ENCODE results near the gene NRBF2.

The NRBF2 gene

DNA sequence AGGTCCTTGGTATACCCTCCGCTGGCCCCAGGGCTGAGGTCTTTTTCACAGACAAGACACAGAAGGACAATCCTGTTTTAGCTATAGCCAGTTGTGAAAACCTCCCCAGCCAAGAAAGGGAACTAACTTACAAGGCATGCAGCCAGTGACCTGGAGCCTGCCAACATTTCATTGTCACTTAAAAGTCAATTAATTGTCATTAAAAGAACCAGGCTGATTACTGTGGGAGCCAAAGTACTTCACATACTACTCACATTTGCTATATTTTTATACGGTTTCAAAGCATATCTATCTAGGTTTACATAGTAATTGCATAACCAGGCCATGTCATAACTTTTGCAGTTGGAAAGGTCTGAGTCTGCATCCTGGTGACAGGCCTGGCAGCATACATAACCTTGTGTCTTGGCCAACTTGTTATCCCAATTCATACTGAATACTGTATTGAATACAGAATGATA, 31.1 kb downstream of the NRBF2 start:
- no peak for DNase-seq (ENCODE audit: low read depth)

DNA sequence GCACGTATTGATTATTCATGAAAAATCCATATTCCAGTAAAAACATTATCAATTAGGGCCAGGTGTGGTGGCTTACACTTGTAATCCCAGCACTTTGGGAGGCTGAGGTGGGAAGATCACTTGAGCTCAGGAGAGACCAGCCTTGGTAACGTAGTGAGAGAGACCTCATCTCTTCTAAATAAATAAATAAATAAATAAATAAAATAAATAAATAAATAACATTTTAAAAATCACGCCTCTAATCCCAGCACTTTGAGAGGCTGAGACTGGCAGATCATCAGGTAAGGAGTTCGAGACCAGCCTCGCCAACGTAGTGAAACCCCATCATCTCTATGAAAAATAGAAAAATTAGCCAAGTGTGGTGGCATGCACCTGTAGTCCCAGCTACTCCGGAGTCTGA, 32.1 kb downstream of the NRBF2 start:
- no peak for DNase-seq (ENCODE audit: low read depth)

DNA sequence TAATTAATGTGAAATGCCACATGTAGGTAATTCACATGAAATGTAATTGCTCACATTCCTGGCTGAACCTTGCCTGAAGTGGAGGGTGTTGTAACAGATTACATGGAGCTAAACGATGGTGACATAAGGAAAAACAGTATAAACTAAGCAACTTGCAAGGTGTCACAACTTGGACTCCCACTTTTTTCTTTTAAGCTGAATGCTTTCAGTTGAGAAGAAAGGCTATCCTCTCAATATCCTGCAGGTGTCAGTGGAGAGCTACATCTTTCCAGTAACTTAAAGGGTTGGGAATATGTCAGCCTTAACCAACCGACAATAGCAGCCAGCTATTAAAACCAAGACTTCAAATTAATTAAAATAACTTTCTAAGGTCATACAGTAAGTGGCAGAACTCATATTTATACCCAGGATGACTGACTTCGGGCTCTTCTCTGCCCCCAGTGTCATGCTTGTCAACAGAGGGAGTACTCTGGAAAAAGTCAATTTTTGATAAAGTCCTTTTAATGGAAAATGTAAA, 33.7 kb downstream of the NRBF2 start:
- DNase-seq (ENCODE audit: low read depth): peak; percentile 72

DNA sequence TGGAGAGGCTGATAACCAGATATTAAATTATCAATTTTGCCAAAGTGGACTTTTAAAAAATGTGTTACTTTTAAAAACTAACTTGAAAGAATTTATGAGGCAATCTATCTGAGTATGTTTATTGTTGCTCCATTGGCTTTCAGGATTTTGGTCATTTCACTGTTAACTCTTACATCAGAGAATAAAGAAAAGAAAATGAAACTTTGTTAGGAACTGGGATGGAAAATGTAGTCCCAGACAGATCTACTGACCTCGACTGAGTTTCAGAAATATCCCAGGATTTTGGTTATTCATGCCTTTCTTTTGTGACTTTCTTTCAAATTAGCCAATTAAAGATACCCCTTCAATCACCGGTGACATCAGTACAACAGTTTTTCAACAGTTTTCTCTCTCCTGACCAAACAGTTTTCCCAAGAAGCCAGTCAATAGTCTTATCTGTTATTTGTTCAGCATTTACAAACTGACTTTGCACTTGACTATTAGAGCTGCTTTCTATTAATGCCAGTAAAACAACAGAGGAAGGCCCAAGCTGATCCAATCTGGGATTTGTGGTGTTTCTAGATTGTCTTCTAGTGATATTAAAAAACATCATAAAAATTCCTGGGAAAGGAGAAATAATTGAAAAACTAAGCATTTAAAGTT, 35.8 kb downstream of the NRBF2 start:
- DNase-seq (ENCODE audit: low read depth): no peak

DNA sequence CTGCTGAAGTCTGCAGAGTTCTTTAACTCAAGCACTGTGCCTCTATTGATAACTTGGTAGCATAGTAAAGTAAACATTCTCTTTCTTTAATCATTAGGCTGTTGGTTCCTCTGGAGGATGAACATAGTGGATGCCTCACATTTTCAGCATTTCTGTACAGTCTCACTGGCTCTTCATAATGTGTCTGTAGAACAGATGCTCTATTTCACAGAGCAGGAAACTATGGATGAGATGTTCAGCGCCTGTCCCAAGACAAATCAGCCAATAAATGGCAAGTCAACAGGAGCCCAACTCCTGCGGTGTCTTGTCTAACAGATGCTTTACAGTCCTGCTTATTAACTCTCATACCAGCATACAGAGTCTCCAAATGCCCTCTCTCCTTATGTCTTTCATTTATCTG, 36.5 kb downstream of the NRBF2 start:
- DNase-seq (ENCODE audit: low read depth): no peak

DNA sequence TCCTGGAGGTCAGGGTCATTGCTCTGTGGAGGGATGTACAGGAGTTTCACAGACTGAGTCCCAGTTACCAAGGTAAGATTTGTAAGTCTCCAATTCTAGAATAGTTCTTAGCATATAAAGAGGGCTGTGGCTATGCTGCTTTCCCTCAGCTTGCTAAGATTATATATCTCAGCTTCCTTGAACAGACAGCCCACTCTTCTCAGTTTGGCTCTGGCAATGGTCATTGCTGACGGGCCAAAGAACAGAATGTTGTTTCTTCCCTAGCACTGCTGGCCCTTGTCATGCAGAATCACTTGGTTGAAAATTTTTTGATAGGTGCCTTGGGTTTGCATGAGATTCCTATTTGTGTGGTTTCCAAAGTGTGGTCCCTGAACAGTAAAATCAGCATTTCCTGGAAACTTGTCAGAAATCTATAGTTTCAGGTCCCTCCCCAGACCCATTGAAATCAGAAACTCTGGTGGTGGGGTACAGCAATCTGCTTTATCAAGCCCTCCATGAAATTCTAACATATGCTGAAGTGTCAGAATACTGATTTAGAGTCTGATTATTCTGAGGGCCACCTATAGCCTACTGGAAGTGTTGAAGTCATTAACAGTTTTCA, 38.2 kb downstream of the NRBF2 start:
- DNase-seq (ENCODE audit: low read depth): no peak

DNA sequence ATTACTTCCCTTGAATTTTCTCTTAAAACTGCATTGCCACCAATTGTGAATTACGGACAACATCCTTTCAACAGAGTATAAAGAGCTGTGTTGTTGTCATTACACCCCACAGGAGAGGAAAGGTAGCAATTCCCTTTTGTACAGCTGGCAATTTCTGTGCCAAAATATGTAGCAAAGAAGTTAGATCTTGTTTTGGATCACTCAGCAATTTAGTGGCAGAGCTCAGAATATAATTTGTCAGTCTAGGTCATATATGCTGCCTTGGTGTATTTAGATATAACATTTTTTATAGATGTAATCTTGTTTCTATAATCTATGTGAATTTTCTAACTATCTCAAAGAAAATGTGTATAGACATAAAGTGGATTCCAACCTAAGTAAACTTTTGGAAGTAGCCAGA, 38.8 kb downstream of the NRBF2 start:
- DNase-seq (ENCODE audit: low read depth): no peak

DNA sequence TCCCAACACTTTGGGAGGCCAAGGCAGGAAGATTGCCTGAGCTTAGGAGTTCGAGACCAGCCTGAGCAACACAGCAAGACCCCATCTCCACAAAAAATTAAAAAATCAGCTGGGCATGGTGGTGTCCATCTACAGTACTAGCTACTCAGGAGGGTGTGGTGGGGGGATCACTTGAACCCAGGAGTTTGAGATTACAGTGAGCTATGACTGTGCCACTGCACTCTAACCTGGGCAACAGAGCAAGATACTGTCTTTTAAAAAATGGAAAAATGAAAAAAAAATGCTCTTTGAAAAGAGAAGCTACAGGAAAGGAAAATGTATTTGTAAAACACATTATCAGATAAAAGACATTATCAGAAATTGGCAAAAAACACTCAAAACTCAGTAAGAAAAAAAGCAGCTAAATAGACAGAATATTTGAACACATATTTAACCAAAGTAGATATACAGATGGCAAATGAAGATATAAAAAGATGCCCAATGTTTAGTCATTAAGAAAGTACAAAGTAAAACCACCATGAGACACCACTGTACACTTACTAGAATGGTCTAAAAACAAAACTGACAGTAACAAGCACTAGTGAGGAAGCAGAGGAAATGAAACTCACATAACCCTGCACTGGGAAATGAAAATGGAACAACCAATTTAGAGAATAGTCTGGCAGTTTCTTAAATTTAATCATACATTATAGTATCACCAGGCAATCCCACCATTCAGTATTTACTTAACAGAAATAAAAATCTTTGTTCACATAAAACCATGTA, 40.5 kb downstream of the NRBF2 start:
- no peak for DNase-seq (ENCODE audit: low read depth)

DNA sequence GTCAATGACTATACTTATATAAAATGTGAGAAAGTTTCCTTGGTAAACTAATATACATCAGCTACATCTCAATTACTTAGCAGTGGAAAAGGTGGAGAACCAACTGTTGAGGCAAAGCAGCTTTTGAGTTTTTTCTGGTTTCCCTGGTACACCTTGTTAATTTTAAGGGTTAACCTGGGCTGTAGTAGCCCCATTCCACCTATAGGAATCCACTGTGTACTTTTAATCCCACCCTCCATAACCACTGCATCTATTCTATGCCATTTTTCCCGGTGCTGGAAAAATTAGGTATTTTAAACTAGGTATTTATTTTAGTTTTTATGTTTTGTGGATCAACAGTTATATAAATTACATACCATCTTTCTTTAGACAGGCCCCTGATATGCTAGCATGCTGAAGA, 42.4 kb downstream of the NRBF2 start:
- DNase-seq (ENCODE audit: low read depth): no peak

DNA sequence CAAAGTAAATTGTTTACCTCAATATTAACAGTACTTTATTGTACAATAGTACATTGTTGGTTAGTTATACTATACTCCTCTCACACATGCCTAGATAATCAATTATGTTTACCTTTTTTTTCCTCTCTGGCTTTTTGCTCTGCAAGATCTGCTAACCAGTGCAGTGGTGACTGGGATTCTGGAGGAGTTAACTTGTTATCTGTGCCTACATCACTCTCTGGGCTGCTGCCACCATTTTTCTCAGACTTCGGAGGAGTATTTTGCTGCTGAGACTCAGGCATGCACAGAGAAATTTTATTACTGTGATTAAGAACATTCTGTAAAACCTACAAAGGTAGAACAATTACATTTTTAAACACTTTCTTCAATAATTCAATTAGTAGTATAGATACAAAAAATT, 59.7 kb downstream of the NRBF2 start:
- no peak for DNase-seq (ENCODE audit: low read depth)

DNA sequence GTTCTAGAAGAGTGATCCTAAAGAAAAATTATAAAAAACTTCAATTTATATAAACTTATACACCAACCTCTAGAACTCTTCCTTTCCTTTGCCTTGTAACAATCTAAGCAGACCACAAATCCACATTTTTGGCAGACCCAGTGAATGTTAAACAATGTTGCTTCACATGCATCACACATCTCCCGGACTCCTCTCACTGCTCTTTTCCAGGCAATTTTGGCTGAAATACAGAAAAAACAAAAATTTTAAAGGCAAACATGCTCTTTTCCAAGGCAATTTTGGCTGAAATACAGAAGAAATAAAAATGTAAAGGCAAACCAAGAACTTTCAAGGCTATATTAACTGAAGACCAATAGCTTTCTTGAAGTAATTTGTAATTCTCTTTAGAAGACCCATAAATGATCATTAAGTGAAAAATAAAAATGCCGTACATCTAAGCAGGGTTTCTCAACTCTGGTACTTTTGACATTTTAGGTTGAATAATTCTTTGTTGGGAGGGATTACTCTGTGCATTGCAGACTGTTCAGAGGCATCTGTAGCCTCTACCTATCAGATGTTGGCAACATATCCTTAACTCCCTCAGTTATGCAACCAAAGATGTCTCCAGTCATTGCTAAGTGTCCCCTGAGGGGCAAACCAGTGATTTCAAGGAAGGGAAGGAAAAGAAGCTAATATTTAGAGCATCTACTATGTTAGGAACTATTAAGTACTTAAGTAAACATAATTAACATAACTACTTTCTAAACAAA, 64.4 kb downstream of the NRBF2 start:
- DNase-seq (ENCODE audit: low read depth): peak; percentile 86

DNA sequence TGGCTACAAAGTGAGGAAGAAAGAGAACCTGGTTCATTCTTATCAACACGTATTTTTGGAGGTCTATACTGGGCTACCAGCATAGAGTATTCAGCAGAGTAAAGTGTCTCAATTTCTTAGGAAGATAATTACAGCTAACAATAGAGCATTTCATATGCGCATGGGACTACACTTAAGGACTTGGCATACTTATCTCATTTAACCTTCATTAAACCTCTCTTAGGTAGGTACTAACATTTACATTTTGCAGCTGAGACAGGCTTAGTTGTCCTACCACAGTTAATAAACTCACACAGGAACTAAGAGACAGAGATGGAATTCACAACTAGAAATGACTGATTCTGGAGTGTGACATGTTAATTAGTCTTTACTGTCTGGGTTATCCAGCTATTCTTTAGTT, 66.6 kb downstream of the NRBF2 start:
- DNase-seq (ENCODE audit: low read depth): no peak

DNA sequence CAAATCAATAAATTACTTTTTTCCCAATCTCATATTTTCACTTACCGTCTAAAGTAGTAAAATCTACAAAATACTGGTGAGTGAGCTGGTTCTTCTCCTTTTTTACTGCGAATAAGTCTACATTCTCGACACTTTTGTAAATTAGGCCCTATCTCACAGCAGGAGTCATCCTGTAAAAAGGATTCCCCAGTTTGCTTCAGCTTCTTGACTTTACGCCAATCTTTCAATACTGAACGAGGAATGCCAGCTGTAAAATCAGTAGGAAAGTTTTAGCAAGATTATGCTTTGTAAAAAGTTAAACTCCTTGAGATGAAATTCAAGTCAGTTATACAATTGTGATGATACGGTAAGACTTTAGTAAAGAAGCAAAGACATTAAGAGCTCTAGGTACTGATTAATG, 67.3 kb downstream of the NRBF2 start:
- DNase-seq (ENCODE audit: low read depth): no peak

DNA sequence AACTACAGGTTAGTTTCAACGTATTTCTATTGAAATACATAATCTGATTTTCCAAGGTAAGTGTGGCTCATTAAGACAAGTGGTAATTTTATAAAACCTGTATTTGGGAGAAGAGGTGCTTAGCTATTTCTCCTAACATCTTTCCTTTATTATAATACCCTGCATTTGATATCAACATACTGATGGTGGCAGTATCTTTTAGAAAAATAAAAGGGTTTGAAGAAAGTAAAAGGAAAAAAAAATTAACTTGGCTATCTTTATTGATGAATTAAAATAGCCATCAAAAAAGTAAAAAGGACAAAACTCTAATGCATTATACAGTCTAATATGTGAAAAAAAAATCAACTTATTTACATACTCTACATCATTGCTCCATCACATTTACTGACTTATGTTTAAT, 68.0 kb downstream of the NRBF2 start:
- DNase-seq (ENCODE audit: low read depth): no peak

Data from fibroblast of gingiva (primary cell).